Measurements from ENCODE around the gene HCK. TPM values are rescaled to one million over a fixed set of nuclear protein-coding genes. Genes with fewer than 3 reads are reported as not detected.

The HCK gene
- total RNA-seq, 1 experiment from 2014 or later: 1.3 TPM

- no peak for TF ChIP-seq FOXK1 (CRISPR knock-in tag; IDR thresholded peaks at IDR 0.05)
- no peak for TF ChIP-seq NFYB (CRISPR knock-in tag; conservative IDR thresholded peaks at IDR 0.05; ENCODE audit: low read depth)
Measured at GRCh38 chr20:32112841-32113240, 60.8 kb downstream of the HCK start (continued).

- H3K4me1 Mint-ChIP-seq: peaks cover 23% of the 10 kb centered on the region
- H3K27ac Mint-ChIP-seq: no peak overlapping the region
- H3K27me3 Mint-ChIP-seq (ENCODE audit: low read depth): no peaks in the 10 kb centered on the region
- CTCF ChIA-PET: no interaction called here
- H3K36me3 Mint-ChIP-seq: peaks cover 5% of the 10 kb centered on the region
- POLR2A ChIA-PET: no interaction called here
- ATAC-seq: no peak
- no peak overlapping the region for H3K4me3 Mint-ChIP-seq
- H3K9me3 Mint-ChIP-seq: no peaks in the 10 kb centered on the region
- no peak for DNase-seq (ENCODE audit: low spot score)
- TF ChIP-seq PRDM15 (CRISPR knock-in tag; IDR thresholded peaks at IDR 0.05) (no peak), RELA (CRISPR knock-in tag; IDR thresholded peaks at IDR 0.05; ENCODE audit: borderline replicate concordance) (no peak), TEAD4 (CRISPR knock-in tag; IDR thresholded peaks at IDR 0.05) (no peak), AR (CRISPR knock-in tag; IDR thresholded peaks at IDR 0.05) (no peak), CBFB (CRISPR knock-in tag; IDR thresholded peaks at IDR 0.05; ENCODE audit: low read depth) (no peak), E2F1 (CRISPR knock-in tag; IDR thresholded peaks at IDR 0.05) (no peak), CDX4 (CRISPR knock-in tag; IDR thresholded peaks at IDR 0.05; ENCODE audit: borderline replicate concordance) (no peak), GRHL2 (CRISPR knock-in tag; IDR thresholded peaks at IDR 0.05; ENCODE audit: insufficient replicate concordance, severe bottlenecking) (no peak)
Measured at GRCh38 chr20:32113591-32114260, 61.7 kb downstream of the HCK start.

GRCh38 chr20:32114305-32114960 is 62.4 kb downstream of the HCK start:
- H3K4me1 Mint-ChIP-seq: peaks cover 23% of the 10 kb centered on the region
- peaks cover 5% of the 10 kb centered on the region for H3K36me3 Mint-ChIP-seq
- DNase-seq (ENCODE audit: low spot score) (no peak), ATAC-seq (no peak)
- no peaks in the 10 kb centered on the region for H3K9me3 Mint-ChIP-seq
- H3K27me3 Mint-ChIP-seq (ENCODE audit: low read depth): no peaks in the 10 kb centered on the region
- ChIA-PET POLR2A (no interaction called here), CTCF (no interaction called here)
- H3K4me3 Mint-ChIP-seq: no peak overlapping the region
- H3K27ac Mint-ChIP-seq: peak overlapping the region; percentile 58; the same call in 1 of the 2 replicates
- no peak for TF ChIP-seq SMAD4 (CRISPR knock-in tag; IDR thresholded peaks at IDR 0.05)
- TF ChIP-seq PREB (CRISPR knock-in tag; IDR thresholded peaks at IDR 0.05; ENCODE audit: borderline replicate concordance): no peak
- no peak for TF ChIP-seq ESRRA (CRISPR knock-in tag; IDR thresholded peaks at IDR 0.05; ENCODE audit: borderline replicate concordance)
- TF ChIP-seq ARID4B (CRISPR knock-in tag; IDR thresholded peaks at IDR 0.05; ENCODE audit: borderline replicate concordance): no peak

Data from WTC11 (cell line).